Epidermal melanocyte (primary cell): ENCODE data around the gene ALS2.
"Not testable (repeated sequence)": the region's sequence is repeated elsewhere in the genome, so short reads cannot be mapped to it uniquely, and the experiment has no call there.

ENCODE experiments used
- DNase-seq: peaks from one replicate; pipeline ENCODE4 v3.0.0; 2011; ENCODE audit warnings: low spot score; ENCODE audit not compliant: insufficient read length

Gene ALS2

DNA sequence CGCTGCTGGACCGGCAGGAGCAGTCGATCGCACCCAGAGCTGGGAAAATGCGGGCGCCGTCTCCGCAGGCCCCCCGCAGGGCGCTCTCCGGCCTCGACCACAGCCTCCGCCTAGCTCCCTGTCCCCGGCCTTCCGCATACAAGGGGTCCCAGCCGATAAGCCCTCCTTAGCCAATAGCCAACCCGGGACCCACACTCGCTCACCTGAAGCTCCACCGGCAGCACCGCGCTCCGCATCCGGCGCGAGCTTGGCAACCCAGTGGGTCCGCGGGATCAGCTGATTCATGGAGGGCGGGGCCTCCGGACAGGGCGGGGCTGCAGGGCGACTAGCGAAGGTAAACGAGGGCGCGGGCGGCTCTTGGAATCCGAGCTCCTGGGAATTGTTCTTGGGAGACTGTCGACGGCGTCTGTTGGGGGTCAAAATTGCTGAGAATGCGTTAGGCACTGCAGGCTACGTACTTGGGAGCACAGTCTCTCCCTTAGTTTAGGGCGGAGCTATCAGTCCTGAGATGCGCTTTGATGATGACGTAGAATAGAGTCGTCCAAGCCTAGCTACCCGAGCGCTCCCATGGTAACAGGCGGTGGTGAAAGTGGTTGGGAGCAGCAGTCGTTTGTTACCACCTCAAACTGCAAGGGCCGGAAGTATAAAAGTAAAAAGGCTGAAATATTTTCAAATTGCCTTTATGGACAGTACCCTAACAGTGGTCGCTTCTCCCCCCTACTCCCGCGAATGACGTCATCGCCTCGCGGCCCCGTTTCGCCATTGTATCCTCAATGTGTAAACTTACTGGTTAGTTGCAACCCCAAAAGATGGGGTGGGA lies at the start of gene ALS2:
Gene ALS2 (minus strand): TSS at position 260 of the 820 bp plus-strand sequence. CDS start 12,048 bp downstream, outside the sequence.
- DNase-seq, result peak; percentile 97

- no peak for DNase-seq
Observed at GRCh38 chr2:201828220-201828619, 47.5 kb upstream of the ALS2 start.

DNA sequence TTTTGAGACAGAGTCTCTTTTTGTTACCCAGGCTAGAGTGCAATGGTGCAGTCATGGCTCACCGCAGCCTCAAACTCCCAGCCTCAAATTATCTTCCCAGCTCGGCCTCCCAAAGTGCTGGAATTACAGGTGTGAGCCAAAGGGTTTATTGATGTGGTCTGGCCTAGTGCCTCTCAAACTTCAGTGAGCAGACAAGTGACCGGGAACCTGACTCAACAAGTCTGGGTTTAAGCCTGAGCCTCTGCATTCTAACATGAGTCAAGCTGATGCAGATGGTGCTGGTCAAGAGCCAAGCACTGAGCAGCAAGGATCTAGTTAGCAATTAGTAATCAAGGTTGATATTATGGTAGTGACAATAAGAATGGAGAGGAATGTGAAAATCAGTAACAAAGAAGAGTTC lies 46.9 kb upstream of the ALS2 start:
- no peak for DNase-seq

GRCh38 chr2:201824212-201824611 lies 43.5 kb upstream of the ALS2 start:
- no peak for DNase-seq

GRCh38 chr2:201821080-201821479 lies 40.3 kb upstream of the ALS2 start:
- DNase-seq, result no peak

GRCh38 chr2:201820383-201821007 lies 39.8 kb upstream of the ALS2 start:
- DNase-seq, result no peak

DNA sequence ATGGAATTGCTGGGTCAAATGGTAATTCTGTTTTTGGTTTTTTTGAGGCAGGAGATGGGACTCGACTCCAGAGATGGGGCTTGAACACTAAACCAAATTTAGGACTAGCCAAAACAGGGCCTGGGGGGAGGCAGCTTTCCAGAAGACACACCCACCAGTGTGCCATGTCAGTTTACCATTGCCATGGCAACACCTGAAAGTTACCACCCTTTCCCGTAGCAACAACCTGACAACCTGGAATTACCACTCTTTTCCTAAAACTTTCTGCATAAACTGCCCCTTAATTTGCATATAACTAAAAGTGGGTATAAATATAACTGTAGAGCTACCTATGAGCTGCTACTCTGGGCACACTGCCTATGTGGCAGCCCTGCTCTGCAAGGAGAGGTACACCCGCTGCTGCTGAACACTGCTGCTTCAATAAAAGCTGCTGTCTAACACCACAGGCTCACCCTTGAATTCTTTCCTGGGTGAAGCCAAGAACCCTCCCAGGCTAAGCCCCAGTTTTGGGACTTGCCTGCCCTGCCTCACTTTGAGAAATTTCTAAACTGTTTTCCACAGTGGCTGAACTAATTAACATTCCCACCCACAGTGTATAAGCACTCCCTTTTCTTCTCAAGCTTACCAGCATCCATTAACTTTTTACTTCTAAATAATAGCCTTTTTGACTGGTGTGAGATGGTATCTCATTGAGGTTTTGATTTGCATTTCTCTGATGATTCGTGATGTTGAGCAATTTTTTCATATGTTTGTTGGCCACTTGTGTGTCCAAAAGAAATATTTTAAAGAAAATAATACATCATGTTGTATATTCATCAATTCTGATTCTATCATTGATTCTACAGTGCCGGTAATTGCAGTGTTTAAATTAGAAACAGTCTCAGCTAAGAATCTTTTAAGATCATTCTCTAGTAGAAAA lies 36.2 kb upstream of the ALS2 start:
- no peak for DNase-seq

- no peak for DNase-seq
Observed at GRCh38 chr2:201813996-201814760, 33.4 kb upstream of the ALS2 start.

DNA sequence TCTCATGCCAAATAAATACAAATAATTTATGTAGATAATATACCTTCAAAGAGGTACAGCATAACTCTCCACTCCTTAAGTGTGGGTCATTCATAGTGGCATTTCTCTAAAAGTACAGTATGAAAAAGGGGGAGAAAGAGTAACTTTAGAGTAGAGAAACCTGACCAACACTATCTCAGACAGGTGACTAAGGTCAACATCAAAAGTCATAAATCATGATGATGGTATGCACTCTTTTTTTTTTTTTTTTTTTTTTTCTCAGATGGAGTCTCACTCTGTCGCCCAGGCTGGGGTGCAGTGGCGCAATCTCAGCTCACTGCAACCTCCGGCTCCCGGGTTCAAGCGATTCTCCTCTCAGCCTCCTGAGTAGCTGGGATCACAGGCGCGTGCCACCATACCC lies 29.9 kb upstream of the ALS2 start:
- DNase-seq, result not testable (repeated sequence)

GRCh38 chr2:201809633-201810032 lies 28.9 kb upstream of the ALS2 start:
- no peak for DNase-seq

GRCh38 chr2:201808027-201808426 lies 27.3 kb upstream of the ALS2 start:
- no peak for DNase-seq

DNA sequence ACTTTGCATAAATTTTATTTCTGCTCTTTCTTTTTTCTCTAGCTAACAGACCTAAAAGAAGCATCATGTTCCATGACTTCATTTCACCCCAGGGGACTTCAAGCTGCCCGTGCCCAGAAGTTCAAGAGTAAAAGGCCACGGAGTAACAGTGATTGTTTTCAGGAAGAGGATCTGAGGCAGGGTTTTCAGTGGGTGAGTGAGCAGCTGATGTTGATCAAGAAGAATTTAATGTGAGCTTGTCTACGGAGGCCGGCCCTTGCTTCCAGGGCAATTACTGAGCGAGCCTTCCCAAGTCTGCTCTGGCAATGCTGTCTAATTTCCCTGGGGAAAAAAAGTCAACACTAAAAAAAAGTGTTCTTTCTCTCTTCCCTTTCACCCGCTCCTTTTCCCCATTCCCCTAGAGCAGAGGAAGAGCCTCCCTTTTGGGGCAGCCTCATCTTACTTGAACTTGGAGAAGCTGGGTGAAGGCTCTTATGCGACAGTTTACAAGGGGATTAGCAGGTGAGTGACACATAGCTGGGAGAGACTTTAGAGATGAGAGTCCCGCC lies 26.8 kb upstream of the ALS2 start:
- peak; percentile 63 for DNase-seq

DNA sequence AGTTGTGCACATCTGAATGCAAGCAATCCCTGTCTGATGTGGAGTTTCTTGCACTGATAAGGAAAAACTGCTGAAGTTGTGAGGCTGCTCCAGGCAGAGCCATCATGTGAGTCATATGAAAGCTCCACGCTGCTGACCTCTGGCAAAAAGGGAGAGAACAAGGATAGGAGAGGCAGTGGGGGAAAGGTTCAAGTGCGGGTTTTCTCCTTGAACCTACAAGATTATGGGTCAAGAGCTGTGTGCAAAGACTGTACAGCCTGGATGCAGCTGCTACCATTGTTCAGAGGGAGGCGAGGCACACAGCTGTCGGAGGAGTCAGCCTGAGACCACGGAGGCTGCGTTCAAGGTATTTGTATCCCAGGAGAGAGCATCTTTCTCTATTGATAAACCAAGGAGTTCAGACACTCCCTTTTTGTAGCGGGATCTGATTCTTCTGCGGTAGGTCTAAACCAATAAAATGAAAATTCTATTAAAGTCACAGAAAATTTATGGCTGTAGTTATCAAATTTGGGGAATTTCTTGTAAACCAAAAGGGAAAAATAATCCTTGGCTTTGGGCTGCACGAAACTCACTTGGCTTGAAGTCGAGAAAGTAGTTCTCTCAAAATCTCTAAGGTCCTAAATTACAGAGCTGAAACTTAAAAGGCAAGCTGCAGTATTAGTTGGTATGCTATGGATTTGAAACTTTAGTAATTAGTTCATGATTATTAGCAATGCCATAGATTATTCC lies 25.9 kb upstream of the ALS2 start, which contains the start of gene CDK15:
Gene CDK15 (plus strand): TSS at position 96 of the 729 bp plus-strand sequence. CDS start 128 bp downstream, at position 224.
- DNase-seq, result no peak

- not testable (repeated sequence) for DNase-seq
Observed at GRCh38 chr2:201798914-201799285, 18.2 kb upstream of the ALS2 start.

GRCh38 chr2:201798252-201798913 lies 17.6 kb upstream of the ALS2 start:
- DNase-seq, result no peak

DNA sequence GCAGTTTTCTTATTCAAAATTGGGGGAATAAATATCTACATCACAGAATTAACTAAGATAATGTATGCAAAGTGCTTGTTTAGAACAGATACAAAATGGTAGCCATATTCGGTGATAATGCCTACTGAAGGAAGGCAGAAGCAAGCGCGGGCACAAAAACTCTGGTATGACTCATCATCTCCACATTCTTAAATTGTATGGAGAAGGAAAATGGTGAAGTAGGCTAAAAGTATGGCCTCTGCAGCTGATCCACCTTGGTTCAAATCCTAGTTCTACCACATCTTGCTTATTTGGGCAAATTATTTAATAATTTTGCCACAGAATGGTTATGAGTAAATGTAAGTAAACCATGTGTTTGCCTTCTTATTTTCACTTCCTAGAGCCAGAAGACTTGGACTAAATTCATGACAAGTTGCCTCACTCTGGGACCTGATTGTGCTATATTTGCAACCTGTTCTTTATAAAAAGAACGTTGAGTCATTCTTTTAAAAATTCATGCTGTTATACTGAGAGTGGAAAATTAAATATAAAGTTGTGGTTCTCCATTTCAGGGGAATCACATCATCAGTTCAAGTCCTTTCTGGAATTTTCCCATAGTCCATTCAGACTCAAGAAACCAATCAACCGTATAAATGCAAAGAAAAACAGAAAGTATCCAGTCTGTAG lies 16.6 kb upstream of the ALS2 start:
- DNase-seq, result no peak

- DNase-seq, result no peak
Observed at GRCh38 chr2:201796478-201796865, 15.7 kb upstream of the ALS2 start.

DNA sequence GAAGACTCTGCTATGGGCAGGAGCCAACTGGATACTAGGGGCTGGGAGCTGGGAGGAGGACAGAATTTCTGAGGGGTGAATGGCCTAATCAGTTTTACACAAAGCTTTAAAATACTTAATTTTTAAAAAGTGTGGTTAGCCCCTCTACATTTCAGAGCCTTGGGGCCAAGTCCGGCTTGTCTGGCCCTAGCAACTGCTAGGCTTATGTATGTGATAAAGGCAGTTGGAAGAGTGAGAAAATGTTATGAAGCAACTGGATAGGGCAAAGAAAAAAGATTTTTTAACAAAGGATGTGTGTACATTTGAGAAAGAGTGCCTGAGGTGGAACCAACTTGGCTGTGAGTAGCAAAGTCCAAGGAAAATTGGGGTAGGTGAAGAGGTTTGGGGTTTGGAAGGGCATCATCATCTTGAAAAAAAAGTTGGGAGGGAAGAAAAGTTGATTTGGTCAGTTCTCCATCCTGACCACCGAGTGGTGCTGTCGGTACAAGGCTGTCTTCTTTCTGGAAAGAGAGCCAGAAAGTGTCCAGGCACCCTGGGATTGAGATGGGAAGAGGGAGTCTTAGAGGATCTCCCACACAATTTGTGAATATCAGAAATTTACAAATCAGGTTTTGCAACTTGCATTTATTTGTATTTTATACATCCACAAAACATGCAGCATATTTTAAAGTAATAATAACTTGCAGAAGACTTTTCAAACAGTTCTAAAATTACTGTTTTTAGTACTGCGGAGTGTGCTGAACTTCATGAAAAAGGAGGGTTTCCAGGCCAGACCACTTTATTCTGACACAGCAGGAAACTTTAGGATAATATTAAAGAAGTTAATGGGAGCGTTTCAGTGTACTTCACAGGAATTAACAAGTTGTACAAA lies 15.1 kb upstream of the ALS2 start:
- peak; percentile 77 for DNase-seq
